Skeletal muscle tissue (tissue), 4 donors: ENCODE measurements around the gene KRTAP4-1. TPM values are rescaled to one million over a fixed set of nuclear protein-coding genes. Genes with fewer than 3 reads are reported as not detected.
"Not testable (repeated sequence)": the region's sequence is repeated elsewhere in the genome, so short reads cannot be mapped to it uniquely, and the experiment has no call there.

Experiments used
- H3K27ac ChIP-seq: one replicate; pipeline ENCODE4 v1.7.0; 2013; ENCODE audit warnings: mild to moderate bottlenecking, low read depth, low read length, inconsistent platforms
- H3K27me3 ChIP-seq, 3 donors: one replicate each; pipeline ENCODE4 v1.7.0; 2013; ENCODE audit warnings: low read length in 3 of 3; ENCODE audit not compliant: control insufficient read depth in 3 of 3, insufficient read depth in 3 of 3
- H3K36me3 ChIP-seq, 3 donors: one replicate each; pipeline ENCODE4 v1.7.0; 2013; ENCODE audit warnings: low read length in 3 of 3; ENCODE audit not compliant: control insufficient read depth in 3 of 3, insufficient read depth in 3 of 3
- H3K4me1 ChIP-seq, 3 donors: one replicate each; pipeline ENCODE4 v1.7.0; 2013; ENCODE audit warnings: low read length in 3 of 3, mild to moderate bottlenecking in 3 of 3; ENCODE audit not compliant: control insufficient read depth in 3 of 3, insufficient read depth in 3 of 3
- H3K4me3 ChIP-seq, 3 donors: one replicate each; pipeline ENCODE4 v1.7.0; 2013; ENCODE audit warnings: low read length in 3 of 3
- H3K9ac ChIP-seq, 3 donors: one replicate each; pipeline ENCODE4 v1.7.0; 2013; ENCODE audit warnings: low read length in 3 of 3, mild to moderate bottlenecking in 3 of 3, moderate library complexity in 2 of 3, low read depth in 1 of 3
- H3K9me3 ChIP-seq, 3 donors: one replicate each; pipeline ENCODE4 v1.7.0; 2013; ENCODE audit warnings: low read length in 3 of 3; ENCODE audit not compliant: control insufficient read depth in 3 of 3
- total RNA-seq: library from RNA; depleted of rRNA; stranded (reverse); fragments of >200 nt; gene quantifications from one replicate; pipeline ENCODE4 v1.2.3, GENCODE V29; 2014
- donor health status: Osteomylitis.

The KRTAP4-1 gene
- total RNA-seq, 1 donor from 2014 or later: not detected

DNA sequence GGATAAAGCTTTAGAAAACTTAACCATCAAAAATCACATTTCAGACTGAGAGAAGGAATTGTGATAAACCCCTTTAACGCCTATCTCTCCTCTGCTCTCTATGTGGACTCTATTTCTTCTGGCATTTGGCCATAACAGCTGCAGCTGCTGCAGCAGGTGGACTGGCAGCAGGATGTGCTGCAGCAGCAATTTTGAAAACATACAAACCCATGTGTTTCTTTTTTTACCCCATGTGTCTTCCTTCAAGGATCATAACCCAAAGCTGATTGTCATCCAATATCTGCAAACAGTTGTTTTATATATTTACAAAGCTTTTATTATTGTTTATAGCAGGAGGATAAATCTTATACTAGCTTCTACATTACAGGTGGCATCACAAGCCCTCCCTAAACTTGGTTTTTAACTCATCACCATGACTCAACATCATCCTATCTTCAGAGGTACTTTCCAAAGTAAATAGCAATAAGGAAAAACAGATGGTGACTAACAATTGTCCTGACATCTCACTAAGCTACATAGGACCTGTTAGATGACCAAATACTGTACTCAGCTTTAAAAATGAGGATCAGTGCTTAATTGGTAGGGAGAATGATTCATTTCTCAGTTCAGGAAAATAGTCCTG, 27.2 kb upstream of the KRTAP4-1 start:
- Histone ChIP-seq H3K9me3 (no peaks in the 10 kb centered on the region), H3K27me3 (peaks cover 3 to 16% (median 14%) of the 10 kb centered on the region in 3 donors), H3K9ac (no peak overlapping the region), H3K4me3 (no peak overlapping the region), H3K27ac (no peak overlapping the region), H3K4me1 (no peaks in the 10 kb centered on the region), H3K36me3 (no peaks in the 10 kb centered on the region)

GRCh38 chr17:41199421-41200078, 14.8 kb upstream of the KRTAP4-1 start:
- H3K4me1 ChIP-seq: no peaks in the 10 kb centered on the region
- H3K9me3 ChIP-seq: no peaks in the 10 kb centered on the region
- H3K4me3 ChIP-seq: no peak overlapping the region
- no peaks in the 10 kb centered on the region for H3K36me3 ChIP-seq
- H3K27ac ChIP-seq: no peak overlapping the region
- H3K9ac ChIP-seq: no peak overlapping the region
- H3K27me3 ChIP-seq: no peaks in the 10 kb centered on the region

DNA sequence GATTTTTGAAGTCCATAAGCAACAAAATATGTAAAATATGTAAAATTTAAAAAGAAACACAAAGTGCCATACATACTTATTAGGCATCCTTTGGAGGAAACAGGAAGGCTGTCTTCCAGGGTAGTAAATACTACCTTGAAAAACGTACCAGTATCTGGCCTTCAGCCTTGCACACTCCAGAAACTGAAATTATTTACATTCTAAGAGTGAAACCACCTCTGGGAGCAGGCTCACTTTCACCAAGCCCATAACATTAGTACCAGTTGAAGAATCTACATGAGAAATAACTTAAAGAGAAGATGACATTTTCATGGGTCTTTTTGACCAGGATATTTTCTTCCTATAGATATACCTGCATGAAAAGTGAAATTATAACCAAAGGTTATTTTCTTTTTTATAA, 11.4 kb upstream of the KRTAP4-1 start:
- Histone ChIP-seq H3K4me3 (no peak overlapping the region), H3K36me3 (no peaks in the 10 kb centered on the region), H3K27me3 (no peaks in the 10 kb centered on the region), H3K4me1 (no peaks in the 10 kb centered on the region), H3K9me3 (no peaks in the 10 kb centered on the region), H3K27ac (no peak overlapping the region), H3K9ac (no peak overlapping the region)

DNA sequence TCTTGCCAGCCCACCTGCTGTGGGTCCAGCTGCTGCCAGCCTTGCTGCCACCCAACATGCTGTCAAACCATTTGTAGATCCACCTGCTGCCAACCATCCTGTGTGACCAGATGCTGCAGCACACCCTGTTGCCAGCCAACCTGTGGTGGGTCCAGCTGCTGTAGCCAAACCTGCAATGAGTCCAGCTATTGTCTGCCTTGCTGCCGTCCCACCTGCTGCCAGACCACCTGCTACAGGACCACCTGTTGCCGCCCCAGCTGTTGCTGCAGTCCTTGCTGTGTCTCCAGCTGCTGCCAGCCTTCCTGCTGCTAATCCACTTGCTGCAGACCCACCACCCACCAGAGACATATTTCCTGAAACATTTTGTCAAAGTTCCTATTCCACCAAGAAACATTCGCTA, 5.6 kb upstream of the KRTAP4-1 start:
- no peak overlapping the region for H3K4me3 ChIP-seq
- H3K9ac ChIP-seq: no peak overlapping the region
- H3K27me3 ChIP-seq: peaks cover 3 to 11% (median 10%) of the 10 kb centered on the region in 3 donors
- H3K36me3 ChIP-seq: no peaks in the 10 kb centered on the region
- no peak overlapping the region for H3K27ac ChIP-seq
- H3K4me1 ChIP-seq: no peaks in the 10 kb centered on the region
- H3K9me3 ChIP-seq: no peaks in the 10 kb centered on the region

DNA sequence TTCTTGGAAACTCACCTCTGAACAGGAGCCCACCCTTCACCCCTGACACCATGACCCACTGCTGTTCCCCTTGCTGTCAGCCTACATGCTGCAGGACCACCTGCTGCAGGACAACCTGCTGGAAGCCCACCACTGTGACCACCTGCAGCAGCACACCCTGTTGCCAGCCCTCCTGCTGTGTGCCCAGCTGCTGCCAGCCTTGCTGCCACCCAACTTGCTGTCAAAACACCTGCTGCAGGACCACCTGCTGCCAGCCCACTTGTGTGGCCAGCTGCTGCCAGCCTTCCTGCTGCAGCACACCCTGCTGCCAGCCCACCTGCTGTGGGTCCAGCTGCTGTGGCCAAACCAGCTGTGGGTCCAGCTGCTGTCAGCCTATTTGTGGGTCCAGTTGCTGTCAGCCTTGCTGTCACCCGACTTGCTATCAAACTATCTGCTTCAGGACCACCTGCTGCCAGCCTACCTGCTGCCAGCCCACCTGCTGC, 5.2 kb upstream of the KRTAP4-1 start, which contains the start of gene KRTAP9-1:
KRTAP9-1 (plus strand) TSS at position 51 of the 482 bp plus-strand sequence; CDS start at position 51, 0 bp downstream.
- H3K9ac ChIP-seq, H3K4me1 ChIP-seq, H3K36me3 ChIP-seq, H3K4me3 ChIP-seq, H3K27ac ChIP-seq, H3K9me3 ChIP-seq: not testable (repeated sequence)
- peaks cover 3 to 11% (median 10%) of the 10 kb centered on the region in 3 donors for H3K27me3 ChIP-seq

DNA sequence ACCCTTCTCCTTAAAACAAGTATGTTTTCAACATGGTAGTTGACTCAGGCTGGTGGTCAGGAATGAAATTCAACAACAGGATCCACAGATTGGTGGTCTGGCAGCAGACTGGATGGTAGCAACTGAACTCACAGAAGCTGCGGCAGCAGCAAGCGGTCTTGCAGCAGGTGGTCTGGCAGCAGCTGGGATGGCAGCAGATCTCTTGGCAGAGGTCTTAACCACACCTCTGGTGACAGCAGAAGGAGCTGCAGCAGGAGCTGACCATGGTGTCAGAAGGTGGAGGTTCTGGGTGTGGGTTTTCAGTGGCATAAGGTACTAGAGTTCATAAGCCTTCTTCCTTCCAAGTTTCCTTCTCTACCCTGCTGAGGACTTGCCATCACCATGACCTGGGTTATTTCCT, 2.2 kb upstream of the KRTAP4-1 start:
- peaks cover 3 to 16% (median 10%) of the 10 kb centered on the region in 3 donors for H3K27me3 ChIP-seq
- no peaks in the 10 kb centered on the region for H3K4me1 ChIP-seq

GRCh38 chr17:41185001-41185400, 290 bp upstream of the KRTAP4-1 start:
- peaks cover 3 to 11% (median 6%) of the 10 kb centered on the region in 3 donors for H3K27me3 ChIP-seq
- no peaks in the 10 kb centered on the region for H3K4me1 ChIP-seq
- H3K27ac ChIP-seq: no peak overlapping the region
- no peaks in the 10 kb centered on the region for H3K9me3 ChIP-seq
- H3K9ac ChIP-seq: no peak overlapping the region
- no peak overlapping the region for H3K4me3 ChIP-seq
- H3K36me3 ChIP-seq: no peaks in the 10 kb centered on the region

More for the DNA sequence above, 2.2 kb upstream of the KRTAP4-1 start:
- Histone ChIP-seq H3K9ac (no peak overlapping the region), H3K36me3 (no peaks in the 10 kb centered on the region), H3K9me3 (no peaks in the 10 kb centered on the region), H3K4me3 (no peak overlapping the region), H3K27ac (no peak overlapping the region)

DNA sequence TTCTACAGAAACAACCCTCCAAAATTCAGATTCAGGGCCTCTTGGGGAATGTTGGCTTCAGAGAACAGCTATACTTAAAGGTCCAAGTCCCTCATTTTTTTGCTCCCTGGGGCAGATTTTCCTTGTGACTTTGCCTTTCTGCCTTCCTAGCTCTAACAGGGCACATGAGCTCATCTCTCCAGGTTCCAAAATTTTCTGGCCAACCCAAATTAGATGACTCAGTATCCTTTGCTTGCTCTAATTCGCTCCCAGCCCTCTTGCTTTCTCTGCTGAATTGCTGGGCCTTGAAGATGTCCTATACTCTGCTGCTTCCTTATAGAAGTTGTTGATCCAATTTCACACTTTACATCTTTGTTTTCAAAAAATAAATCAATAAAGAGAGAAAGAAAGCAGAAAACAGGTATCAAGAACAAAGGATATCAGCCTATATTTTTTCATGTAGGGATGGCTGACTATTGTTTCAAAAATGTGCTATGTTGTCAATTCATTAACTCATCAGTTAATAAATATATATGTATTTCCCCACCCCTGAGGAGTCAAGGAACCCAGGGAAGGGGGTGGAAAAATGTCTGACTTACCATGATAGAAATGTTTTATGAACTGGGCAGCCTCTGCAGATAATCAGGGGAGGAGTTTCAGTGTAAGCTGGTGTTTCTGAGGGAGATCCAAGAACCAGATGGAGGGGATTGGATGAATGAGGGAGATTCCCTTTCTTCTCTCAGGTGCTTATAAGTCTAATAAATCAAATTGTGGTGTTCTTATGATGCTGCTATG, 5.7 kb downstream of the KRTAP4-1 start:
- Histone ChIP-seq H3K36me3 (no peaks in the 10 kb centered on the region), H3K4me3 (no peak overlapping the region), H3K27ac (no peak overlapping the region), H3K9me3 (no peaks in the 10 kb centered on the region), H3K4me1 (no peaks in the 10 kb centered on the region), H3K9ac (no peak overlapping the region), H3K27me3 (peaks cover 5 to 9% (median 7%) of the 10 kb centered on the region in 3 donors)

DNA sequence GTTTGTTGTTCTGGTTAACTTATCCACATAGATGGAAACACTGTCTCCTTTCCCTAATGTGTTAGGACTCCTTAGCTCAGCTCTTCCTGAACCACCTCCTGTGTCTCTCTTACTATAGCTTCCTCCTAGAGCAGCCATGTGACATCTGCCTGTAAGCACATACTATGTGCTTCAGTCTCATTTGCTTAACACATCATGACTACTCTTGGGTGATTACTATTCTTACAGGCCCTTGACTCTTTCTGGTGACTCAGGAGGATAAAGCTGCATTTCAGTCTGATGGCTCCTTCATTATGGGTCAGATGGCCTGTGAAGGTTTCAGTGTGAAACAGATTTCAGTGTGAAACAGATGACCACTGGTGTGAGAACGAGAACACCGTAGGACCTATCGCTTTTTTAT, 6.4 kb downstream of the KRTAP4-1 start:
- Histone ChIP-seq H3K27me3 (peaks cover 5 to 9% (median 7%) of the 10 kb centered on the region in 3 donors), H3K9ac (no peak overlapping the region), H3K36me3 (no peaks in the 10 kb centered on the region), H3K4me1 (no peaks in the 10 kb centered on the region), H3K9me3 (no peaks in the 10 kb centered on the region), H3K27ac (no peak overlapping the region), H3K4me3 (no peak overlapping the region)
